Measurements from ENCODE around the gene NME7.
A peak's percentile ranks its signal among the peaks of the same experiment; 100 is the strongest.
"Not testable (repeated sequence)": the region's sequence is repeated elsewhere in the genome, so short reads cannot be mapped to it uniquely, and the experiment has no call there.

Gene NME7

GRCh38 chr1:169127305-169127704 is 240.3 kb downstream of the NME7 start:
- no peak for DNase-seq (ENCODE audit: low read depth, low spot score)

GRCh38 chr1:169126335-169126734 is 241.3 kb downstream of the NME7 start:
- DNase-seq (ENCODE audit: low read depth, low spot score): no peak

- DNase-seq (ENCODE audit: low read depth, low spot score): not testable (repeated sequence)
Measured at GRCh38 chr1:169125597-169125996, 242.0 kb downstream of the NME7 start.

GRCh38 chr1:169124459-169124858 is 243.1 kb downstream of the NME7 start:
- DNase-seq (ENCODE audit: low read depth, low spot score): no peak

- no peak for DNase-seq (ENCODE audit: low read depth, low spot score)
Measured at GRCh38 chr1:169122976-169123375, 244.6 kb downstream of the NME7 start.

- no peak for DNase-seq (ENCODE audit: low read depth, low spot score)
Measured at GRCh38 chr1:169121146-169121923, 246.3 kb downstream of the NME7 start.

- no peak for DNase-seq (ENCODE audit: low read depth, low spot score)
Measured at GRCh38 chr1:169120066-169120465, 247.5 kb downstream of the NME7 start.

- DNase-seq (ENCODE audit: low read depth, low spot score): no peak
Measured at GRCh38 chr1:169119405-169119804, 248.2 kb downstream of the NME7 start.

- no peak for DNase-seq (ENCODE audit: low read depth, low spot score)
Measured at GRCh38 chr1:169118227-169118626, 249.4 kb downstream of the NME7 start.

GRCh38 chr1:169117599-169117998 is 250.0 kb downstream of the NME7 start:
- no peak for DNase-seq (ENCODE audit: low read depth, low spot score)

GRCh38 chr1:169117014-169117413 is 250.6 kb downstream of the NME7 start:
- DNase-seq (ENCODE audit: low read depth, low spot score): no peak

GRCh38 chr1:169115891-169116585 is 251.6 kb downstream of the NME7 start:
- no peak for DNase-seq (ENCODE audit: low read depth, low spot score)

- DNase-seq (ENCODE audit: low read depth, low spot score): peak; percentile 61
Measured at GRCh38 chr1:169113613-169114119, 253.9 kb downstream of the NME7 start.

- DNase-seq (ENCODE audit: low read depth, low spot score): no peak
Measured at GRCh38 chr1:169112241-169112640, 255.4 kb downstream of the NME7 start.

GRCh38 chr1:169111472-169111871 is 256.1 kb downstream of the NME7 start:
- no peak for DNase-seq (ENCODE audit: low read depth, low spot score)

- no peak for DNase-seq (ENCODE audit: low read depth, low spot score)
Measured at GRCh38 chr1:169110689-169111447, 256.7 kb downstream of the NME7 start.

- DNase-seq (ENCODE audit: low read depth, low spot score): no peak
Measured at GRCh38 chr1:169110236-169110635, 257.4 kb downstream of the NME7 start.

GRCh38 chr1:169109561-169110134 is 257.9 kb downstream of the NME7 start:
- DNase-seq (ENCODE audit: low read depth, low spot score): no peak

- DNase-seq (ENCODE audit: low read depth, low spot score): no peak
Measured at GRCh38 chr1:169108863-169109560, 258.6 kb downstream of the NME7 start.

- DNase-seq (ENCODE audit: low read depth, low spot score): no peak
Measured at GRCh38 chr1:169108223-169108622, 259.4 kb downstream of the NME7 start.

- DNase-seq (ENCODE audit: low read depth, low spot score): no peak
Measured at GRCh38 chr1:169107603-169108208, 259.9 kb downstream of the NME7 start.
